ENCODE data around the gene KRTAP10-4. TPM values are rescaled to one million over a fixed set of nuclear protein-coding genes. Genes with fewer than 3 reads are reported as not detected.

KRTAP10-4 gene
- total RNA-seq, 1 donor from 2014 or later, result not detected

- peaks cover 14% of the 10 kb centered on the region for H3K27me3 Mint-ChIP-seq
- intact Hi-C loops (cut with micrococcal nuclease), result no loop called here
- H3K27ac Mint-ChIP-seq, result no peak overlapping the region
- POLR2A ChIA-PET, result no interaction called here
- TF ChIP-seq CTCF (IDR thresholded peaks at IDR 0.05), result no peak
- DNase-seq (peak; percentile 9), ATAC-seq (ENCODE audit: low read depth) (no peak)
- peaks cover 3% of the 10 kb centered on the region for H3K9me3 Mint-ChIP-seq
- CTCF ChIA-PET, result no interaction called here
- no peaks in the 10 kb centered on the region for H3K4me1 Mint-ChIP-seq
- no peaks in the 10 kb centered on the region for H3K36me3 Mint-ChIP-seq (ENCODE audit: low read depth)
- no peak overlapping the region for H3K4me3 Mint-ChIP-seq
Measured at GRCh38 chr21:44533121-44533890, 40.2 kb upstream of the KRTAP10-4 start.

- ChIA-PET POLR2A (no interaction called here), CTCF (no interaction called here)
- no peaks in the 10 kb centered on the region for H3K36me3 Mint-ChIP-seq (ENCODE audit: low read depth)
- DNase-seq (peak; percentile 3), ATAC-seq (ENCODE audit: low read depth) (no peak)
- peaks cover 3% of the 10 kb centered on the region for H3K9me3 Mint-ChIP-seq
- H3K4me1 Mint-ChIP-seq, result no peaks in the 10 kb centered on the region
- no peak overlapping the region for H3K4me3 Mint-ChIP-seq
- no peak for TF ChIP-seq CTCF (IDR thresholded peaks at IDR 0.05)
- H3K27me3 Mint-ChIP-seq, result peaks cover 17% of the 10 kb centered on the region
- H3K27ac Mint-ChIP-seq, result no peak overlapping the region
- intact Hi-C loops (cut with micrococcal nuclease), result no loop called here
Measured at GRCh38 chr21:44533891-44534627, 39.5 kb upstream of the KRTAP10-4 start.

- ChIA-PET CTCF (no interaction called here), POLR2A (no interaction called here)
- H3K9me3 Mint-ChIP-seq, result peaks cover 3% of the 10 kb centered on the region
- intact Hi-C loops (cut with micrococcal nuclease), result no loop called here
- TF ChIP-seq CTCF (IDR thresholded peaks at IDR 0.05), result no peak
- no peak for ATAC-seq (ENCODE audit: low read depth)
- H3K27ac Mint-ChIP-seq, result no peak overlapping the region
- DNase-seq, result no peak
- peaks cover 17% of the 10 kb centered on the region for H3K27me3 Mint-ChIP-seq
- no peaks in the 10 kb centered on the region for H3K4me1 Mint-ChIP-seq
- H3K36me3 Mint-ChIP-seq (ENCODE audit: low read depth), result no peaks in the 10 kb centered on the region
- H3K4me3 Mint-ChIP-seq, result no peak overlapping the region
Measured at GRCh38 chr21:44534688-44535087, 38.8 kb upstream of the KRTAP10-4 start.

GRCh38 chr21:44535963-44536362 is 37.6 kb upstream of the KRTAP10-4 start:
- no peak overlapping the region for H3K27ac Mint-ChIP-seq
- no peak for TF ChIP-seq CTCF (IDR thresholded peaks at IDR 0.05)
- no peaks in the 10 kb centered on the region for H3K36me3 Mint-ChIP-seq (ENCODE audit: low read depth)
- ATAC-seq (ENCODE audit: low read depth), result no peak
- no peak for DNase-seq
- H3K4me3 Mint-ChIP-seq, result no peak overlapping the region
- H3K27me3 Mint-ChIP-seq, result peaks cover 10% of the 10 kb centered on the region
- H3K4me1 Mint-ChIP-seq, result no peaks in the 10 kb centered on the region
- peaks cover 3% of the 10 kb centered on the region for H3K9me3 Mint-ChIP-seq
- ChIA-PET POLR2A (no interaction called here), CTCF (no interaction called here)
- intact Hi-C loops (cut with micrococcal nuclease), result no loop called here

All from activated B cell treated with CpG ODN at 0.5 μM for 24 hours (primary cell).